Natural killer cell treated with Interleukin-12 subunit alpha and Interleukin-12 subunit beta and Interleukin-15 and Interleukin-18, amount 100 ng/mL, for 72 hours (primary cell): ENCODE measurements around the gene STX16. TPM values are rescaled to one million over a fixed set of nuclear protein-coding genes. Genes with fewer than 3 reads are reported as not detected.

Experiments used
- ATAC-seq, 2 donors: fragments of 150-1000 bp; cut with Tn5 transposase in 1 of 2; sonication (Bioruptor Pico), chemical (Tn5 transposase) in 1 of 2; 2 replicates each; pipeline ENCODE4 v1.10.0; 2021
- DNase-seq: peaks from one replicate; pipeline ENCODE4 v3.0.0; 2022; ENCODE audit warnings: low spot score
- H3K27ac Mint-ChIP-seq, 2 donors: 1 replicate in 1 of 2; 2 replicates in 1 of 2; pipeline ENCODE4 v1.8.0; 2022; ENCODE audit warnings: mixed read lengths in 2 of 2, mild to moderate bottlenecking in 1 of 2, moderate library complexity in 1 of 2
- H3K27me3 Mint-ChIP-seq, 2 donors: 1 replicate in 1 of 2; 2 replicates in 1 of 2; pipeline ENCODE4 v1.8.0; 2022; ENCODE audit warnings: mixed read lengths in 2 of 2
- H3K36me3 Mint-ChIP-seq: one replicate; pipeline ENCODE4 v1.8.0; 2022; ENCODE audit warnings: mixed read lengths
- H3K4me1 Mint-ChIP-seq, 2 donors: 1 replicate in 1 of 2; 2 replicates in 1 of 2; pipeline ENCODE4 v1.8.0; 2022; ENCODE audit warnings: low read depth in 2 of 2, mixed read lengths in 2 of 2, mild to moderate bottlenecking in 1 of 2
- H3K4me3 Mint-ChIP-seq: one replicate; pipeline ENCODE4 v1.8.0; 2022; ENCODE audit warnings: mixed read lengths
- H3K9me3 Mint-ChIP-seq: 2 replicates; pipeline ENCODE4 v1.8.0; 2022; ENCODE audit warnings: mixed read lengths
- total RNA-seq, 2 donors: library from RNA; stranded (reverse); gene quantifications; one replicate each; pipeline ENCODE4 v1.2.3, GENCODE V29; 2022

The STX16 gene
- total RNA-seq, 2 donors from 2014 or later: 92.4 to 92.8 TPM

DNA sequence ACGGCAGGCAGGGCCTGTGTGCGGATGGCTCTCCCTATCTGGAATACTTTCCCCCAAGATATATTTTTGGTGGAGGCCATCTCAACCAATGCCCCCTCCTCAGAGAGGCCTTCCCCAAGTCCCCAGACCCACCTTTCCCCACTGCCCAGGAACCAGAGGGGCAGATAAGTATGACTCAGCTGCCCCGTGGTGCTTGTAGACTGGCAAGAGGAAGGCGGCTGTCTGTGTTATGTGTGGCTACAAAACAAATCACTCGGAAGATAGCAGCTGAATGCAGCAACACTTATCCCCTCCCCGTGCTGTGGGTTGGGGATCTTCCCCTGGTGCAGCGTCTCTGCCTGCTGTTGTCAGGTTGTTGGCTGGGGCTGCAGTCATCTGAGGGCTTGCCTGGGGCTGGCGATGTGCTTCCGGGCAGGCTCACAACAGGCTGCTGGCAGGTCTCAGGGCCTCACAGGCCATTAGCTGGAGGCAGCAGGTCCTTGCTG, 48.6 kb downstream of the STX16 start:
- Mint-ChIP-seq H3K4me3 (no peak overlapping the region), H3K9me3 (no peaks in the 10 kb centered on the region), H3K27ac (peak overlapping the region; percentile 67 to 82), H3K4me1 (peaks cover 8 to 17% of the 10 kb centered on the region in 2 donors), H3K27me3 (no peaks in the 10 kb centered on the region), H3K36me3 (no peaks in the 10 kb centered on the region)
- ATAC-seq (no peak), DNase-seq (no peak)

DNA sequence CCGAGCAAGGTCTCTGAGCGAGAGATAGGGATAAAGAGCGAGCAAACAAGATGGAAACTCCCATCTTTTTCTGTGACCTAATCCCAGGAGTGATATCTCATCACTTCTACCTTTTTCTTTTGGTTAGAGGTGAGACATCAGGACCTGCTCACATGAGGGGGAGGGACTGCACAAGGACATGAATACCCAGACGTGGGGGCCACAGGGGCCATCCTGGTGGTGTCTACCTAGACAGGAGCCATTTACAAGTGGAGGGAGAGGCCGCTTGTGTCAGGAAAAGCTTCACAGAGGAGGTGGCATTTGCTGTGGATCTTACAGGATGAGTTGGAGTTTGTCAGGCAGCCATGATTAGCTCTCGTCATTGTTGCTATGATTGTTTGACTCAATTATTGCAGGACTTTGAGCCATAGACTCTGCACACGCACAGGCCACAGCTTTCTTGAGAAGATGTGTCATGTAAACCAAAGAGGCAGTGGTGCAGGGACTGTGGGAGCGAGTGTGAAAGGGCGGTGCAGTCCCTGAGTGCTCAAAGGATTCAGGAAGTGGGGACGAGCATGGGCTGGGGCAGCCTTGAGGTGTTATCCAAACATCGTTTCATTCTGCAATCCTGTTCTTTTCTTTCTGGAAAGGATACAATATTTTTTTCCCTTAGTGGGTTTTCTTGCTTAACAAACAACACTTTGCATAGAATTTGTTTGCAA, 49.2 kb downstream of the STX16 start:
- DNase-seq (peak; percentile 84), ATAC-seq (peak; percentile 90 to 94)
- H3K9me3 Mint-ChIP-seq: no peaks in the 10 kb centered on the region
- peak overlapping the region; percentile 45 for H3K4me3 Mint-ChIP-seq
- H3K36me3 Mint-ChIP-seq: no peaks in the 10 kb centered on the region
- H3K27ac Mint-ChIP-seq: peak overlapping the region; percentile 67 to 82
- no peaks in the 10 kb centered on the region for H3K27me3 Mint-ChIP-seq
- H3K4me1 Mint-ChIP-seq: peaks cover 8 to 17% of the 10 kb centered on the region in 2 donors

DNA sequence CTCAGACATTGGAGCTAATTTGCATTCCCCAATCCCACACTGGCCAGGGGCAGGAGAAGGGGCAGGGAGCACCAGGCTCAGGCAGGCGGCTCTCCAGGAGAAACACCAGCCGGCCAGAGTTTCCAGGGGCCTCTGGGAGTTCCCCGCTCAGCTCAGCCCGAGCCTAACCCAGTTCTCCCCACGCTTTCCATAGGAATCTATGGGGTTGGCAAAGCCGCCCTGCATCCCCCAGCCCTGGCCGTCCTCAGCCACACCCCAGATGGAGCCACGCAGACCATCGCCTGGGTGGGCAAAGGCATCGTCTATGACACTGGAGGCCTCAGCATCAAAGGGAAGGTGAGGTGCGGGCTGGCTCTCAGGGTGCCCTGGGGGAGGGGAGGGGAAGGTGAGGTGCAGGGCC, 49.7 kb downstream of the STX16 start:
- H3K4me3 Mint-ChIP-seq: no peak overlapping the region
- H3K27me3 Mint-ChIP-seq: no peaks in the 10 kb centered on the region
- ATAC-seq (peak; percentile 7 to 63), DNase-seq (no peak)
- peak overlapping the region; percentile 67 to 82 for H3K27ac Mint-ChIP-seq
- no peaks in the 10 kb centered on the region for H3K36me3 Mint-ChIP-seq
- H3K4me1 Mint-ChIP-seq: peaks cover 8 to 17% of the 10 kb centered on the region in 2 donors
- no peaks in the 10 kb centered on the region for H3K9me3 Mint-ChIP-seq

DNA sequence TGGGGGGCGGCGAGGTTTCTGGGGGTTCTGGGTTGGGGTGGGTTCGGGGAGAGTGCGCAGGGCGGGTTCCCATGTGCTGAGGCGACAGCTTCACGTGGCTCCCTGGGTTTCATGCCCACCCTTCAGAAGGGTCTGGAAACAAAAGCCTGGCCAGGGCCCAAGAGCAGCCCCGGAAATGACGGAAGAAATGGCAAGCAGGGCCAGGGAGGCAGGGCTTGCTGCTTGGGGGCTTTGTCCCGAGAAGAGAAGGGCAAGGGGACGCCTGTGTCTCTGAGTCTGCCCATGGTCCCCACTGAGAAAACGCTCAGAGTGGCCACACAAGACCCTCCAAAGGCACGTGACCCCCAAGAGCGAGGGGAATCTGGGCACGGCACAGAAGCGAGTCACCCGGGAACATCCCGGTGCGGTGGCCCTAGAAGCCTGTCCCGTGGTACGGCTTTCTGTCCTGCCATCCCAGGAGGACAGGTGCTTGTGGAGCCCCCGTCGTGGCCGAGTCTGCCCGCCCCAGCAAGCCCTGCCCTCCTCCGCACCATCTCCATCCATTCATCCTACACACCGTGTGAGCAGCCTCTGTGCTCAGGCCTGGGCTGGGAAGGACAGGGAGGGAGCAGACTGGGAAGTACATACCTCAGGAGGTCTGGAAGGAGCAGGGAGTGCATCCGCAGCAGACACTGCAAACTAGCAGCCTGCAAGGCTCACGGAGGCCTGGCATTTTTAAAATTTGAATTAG, 50.5 kb downstream of the STX16 start:
- no peak overlapping the region for H3K27ac Mint-ChIP-seq

DNA sequence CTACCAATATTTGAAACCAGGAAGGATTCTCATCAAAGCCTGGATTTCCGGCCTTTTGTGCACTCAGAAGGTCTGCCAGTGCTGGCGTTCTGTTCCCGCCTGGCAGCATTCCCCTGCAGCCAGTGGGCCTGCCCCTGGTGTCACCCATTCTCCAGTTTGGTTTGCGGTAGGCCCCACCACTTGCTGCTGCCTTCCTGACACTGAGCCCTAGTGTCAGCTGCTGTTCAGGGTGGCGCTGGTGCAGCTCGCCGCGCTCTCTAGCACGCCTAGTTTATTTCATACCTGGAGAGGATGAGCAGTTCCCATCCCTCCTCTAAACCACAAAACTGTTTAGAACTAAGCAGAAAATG, 51.1 kb downstream of the STX16 start:
- H3K27ac Mint-ChIP-seq: no peak overlapping the region
- no peaks in the 10 kb centered on the region for H3K27me3 Mint-ChIP-seq
- H3K4me1 Mint-ChIP-seq: peaks cover 8 to 17% of the 10 kb centered on the region in 2 donors
- ATAC-seq (no peak), DNase-seq (no peak)
- no peaks in the 10 kb centered on the region for H3K36me3 Mint-ChIP-seq
- no peak overlapping the region for H3K4me3 Mint-ChIP-seq
- no peaks in the 10 kb centered on the region for H3K9me3 Mint-ChIP-seq

More for the DNA sequence above, 50.5 kb downstream of the STX16 start:
- DNase-seq (no peak), ATAC-seq (no peak)
- Mint-ChIP-seq H3K36me3 (no peaks in the 10 kb centered on the region), H3K4me3 (no peak overlapping the region), H3K27me3 (no peaks in the 10 kb centered on the region), H3K4me1 (peaks cover 8 to 17% of the 10 kb centered on the region in 2 donors), H3K9me3 (no peaks in the 10 kb centered on the region)

DNA sequence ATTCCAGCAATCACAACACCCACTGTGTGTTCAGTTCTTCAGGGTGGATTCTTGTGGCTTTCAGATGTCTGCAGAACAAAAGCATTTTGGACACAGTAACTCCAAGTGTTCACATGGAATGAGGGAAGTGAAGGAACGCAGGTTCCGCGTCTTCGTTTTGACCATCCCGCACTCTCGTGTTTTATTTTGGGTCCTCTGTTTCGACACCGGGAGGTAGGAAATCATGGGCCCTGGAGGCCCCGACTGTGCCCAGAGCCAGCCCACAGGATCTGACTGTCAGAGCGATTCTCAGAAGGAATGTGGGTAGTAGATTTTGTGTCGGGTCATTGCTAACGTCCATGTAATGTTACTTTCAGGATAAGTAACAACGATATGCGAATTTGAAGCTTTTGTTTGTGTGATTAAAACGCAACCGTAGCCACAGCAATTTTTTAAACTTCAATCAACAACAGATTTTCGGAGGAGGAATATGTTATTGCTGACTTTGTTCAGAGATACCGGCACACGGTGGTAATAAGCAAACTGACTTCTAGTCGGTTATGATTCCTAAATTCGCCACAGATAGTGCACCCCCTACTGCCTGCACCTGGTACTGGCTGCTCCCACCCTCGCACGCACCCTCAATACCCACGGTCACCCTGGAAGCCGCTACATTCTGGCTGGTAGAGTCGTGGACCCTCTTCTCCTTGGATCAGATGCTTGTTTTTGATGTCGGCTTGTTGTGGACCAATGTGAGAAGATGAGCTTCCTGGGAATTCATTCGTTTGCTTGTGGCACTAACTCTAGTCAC, 52.0 kb downstream of the STX16 start:
- H3K9me3 Mint-ChIP-seq: no peaks in the 10 kb centered on the region
- H3K4me3 Mint-ChIP-seq: no peak overlapping the region
- ATAC-seq (no peak), DNase-seq (no peak)
- no peaks in the 10 kb centered on the region for H3K36me3 Mint-ChIP-seq
- no peaks in the 10 kb centered on the region for H3K27me3 Mint-ChIP-seq
- no peak overlapping the region for H3K27ac Mint-ChIP-seq
- H3K4me1 Mint-ChIP-seq: peaks cover 8 to 14% of the 10 kb centered on the region in 2 donors

DNA sequence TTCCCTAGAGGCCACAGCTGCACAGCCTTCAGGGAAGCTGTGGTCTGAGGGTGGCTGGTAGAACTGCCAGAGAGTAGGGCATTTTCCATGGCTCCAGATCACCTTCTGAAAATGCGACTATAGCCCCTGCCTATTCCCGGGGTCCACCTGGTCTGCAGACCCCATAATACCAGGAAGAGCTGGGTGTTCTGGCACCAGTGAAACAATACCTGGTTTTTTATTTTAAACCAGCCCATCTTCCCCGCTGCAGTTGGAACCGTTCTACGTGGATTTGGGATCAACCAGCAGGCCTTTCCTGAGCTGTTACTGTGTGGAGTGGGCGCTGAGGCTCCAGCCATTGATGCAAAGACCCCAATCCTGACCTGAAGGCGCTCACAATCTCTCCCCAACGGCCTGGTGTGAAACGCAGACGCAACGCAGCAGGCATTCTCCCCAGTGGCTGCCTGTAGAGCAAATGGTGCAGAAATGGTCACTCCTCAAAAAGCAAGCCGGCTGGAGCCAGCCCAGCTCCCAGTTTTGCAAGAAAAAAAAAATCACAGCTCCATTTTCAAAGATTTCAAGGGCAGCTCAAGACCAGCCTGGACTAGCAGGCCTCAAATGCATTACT, 52.8 kb downstream of the STX16 start:
- Mint-ChIP-seq H3K27me3 (no peaks in the 10 kb centered on the region), H3K27ac (no peak overlapping the region), H3K36me3 (no peaks in the 10 kb centered on the region), H3K4me1 (peaks cover 8 to 12% of the 10 kb centered on the region in 2 donors), H3K4me3 (no peak overlapping the region), H3K9me3 (no peaks in the 10 kb centered on the region)
- DNase-seq: no peak
- ATAC-seq: no peak

DNA sequence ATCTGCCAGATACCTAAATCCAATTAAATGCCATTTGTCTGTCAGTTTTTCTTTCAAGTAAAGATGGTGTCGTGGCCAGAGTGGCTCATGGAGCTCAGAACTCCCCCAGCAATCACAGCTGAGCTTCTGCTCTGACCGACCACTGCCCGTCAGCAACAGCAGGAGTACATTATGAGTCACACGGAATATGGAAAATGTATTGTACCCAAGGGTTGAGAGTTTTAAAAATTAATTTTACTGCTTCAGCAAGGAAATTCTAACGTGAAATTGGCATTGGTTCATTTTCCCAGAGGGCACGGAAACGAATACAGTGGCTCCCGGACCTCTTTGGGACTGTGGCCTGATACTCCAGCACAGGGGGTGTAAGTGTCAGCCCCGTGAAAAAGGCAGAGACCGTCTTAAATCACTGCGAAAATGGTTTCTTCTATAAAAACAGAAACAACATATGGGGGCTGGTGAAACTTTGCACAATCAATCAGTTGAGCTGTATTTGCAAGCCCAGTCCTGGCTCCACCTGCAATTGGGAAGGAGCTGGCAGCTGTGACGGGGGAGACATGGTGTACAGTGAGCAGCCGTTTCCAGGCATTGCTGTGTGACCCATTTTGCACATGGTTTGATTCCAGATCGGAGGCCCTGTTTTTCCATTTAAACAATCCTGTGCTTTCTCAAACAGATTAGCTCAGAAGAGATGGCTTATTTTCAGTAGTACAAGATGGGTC, 54.3 kb downstream of the STX16 start:
- Mint-ChIP-seq H3K4me3 (no peak overlapping the region), H3K36me3 (no peaks in the 10 kb centered on the region), H3K9me3 (no peaks in the 10 kb centered on the region), H3K27ac (no peak overlapping the region), H3K4me1 (peaks cover 3 to 6% of the 10 kb centered on the region in 2 donors), H3K27me3 (no peaks in the 10 kb centered on the region)
- DNase-seq (no peak), ATAC-seq (no peak)

DNA sequence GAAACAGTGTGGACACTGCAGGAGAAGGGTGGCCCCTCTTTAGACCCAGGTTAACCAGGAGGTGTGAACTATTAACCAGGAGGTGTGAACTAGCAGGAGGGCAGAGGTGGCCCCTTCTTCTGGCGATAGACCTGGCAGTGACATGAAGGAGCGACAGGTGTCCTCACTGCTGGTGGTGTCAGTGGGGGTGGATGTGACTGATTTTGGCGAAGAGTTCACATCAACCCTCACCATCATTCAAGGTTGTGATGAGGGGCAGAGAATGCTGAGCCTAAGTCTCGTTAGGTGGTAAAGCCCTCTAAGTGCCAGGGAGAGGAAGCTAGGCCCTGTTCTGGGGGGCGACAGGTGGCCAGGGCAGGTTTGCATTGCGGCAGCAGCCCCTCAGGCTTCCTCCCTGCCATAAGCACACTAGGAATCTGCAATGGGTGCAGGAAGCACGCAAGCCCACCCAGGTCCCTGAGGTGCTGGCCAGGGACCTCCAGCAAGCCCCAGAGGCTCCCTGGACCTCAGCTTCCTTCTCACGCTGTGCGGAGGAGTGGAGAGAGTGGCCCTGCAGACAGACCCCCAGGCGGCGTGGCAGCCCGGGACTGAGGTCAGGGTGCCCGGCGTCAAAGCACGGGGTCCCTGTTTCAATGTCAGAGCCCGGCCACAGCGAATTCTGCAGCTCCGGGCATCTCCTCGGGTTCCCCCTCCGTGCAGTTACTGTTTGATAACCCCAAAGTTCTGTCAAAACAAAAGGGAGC, 55.2 kb downstream of the STX16 start:
- Mint-ChIP-seq H3K27me3 (no peaks in the 10 kb centered on the region), H3K9me3 (no peaks in the 10 kb centered on the region), H3K36me3 (no peaks in the 10 kb centered on the region), H3K4me1 (peaks cover 0 to 2% of the 10 kb centered on the region in 2 donors), H3K27ac (no peak overlapping the region), H3K4me3 (no peak overlapping the region)
- ATAC-seq: no peak
- DNase-seq: no peak

DNA sequence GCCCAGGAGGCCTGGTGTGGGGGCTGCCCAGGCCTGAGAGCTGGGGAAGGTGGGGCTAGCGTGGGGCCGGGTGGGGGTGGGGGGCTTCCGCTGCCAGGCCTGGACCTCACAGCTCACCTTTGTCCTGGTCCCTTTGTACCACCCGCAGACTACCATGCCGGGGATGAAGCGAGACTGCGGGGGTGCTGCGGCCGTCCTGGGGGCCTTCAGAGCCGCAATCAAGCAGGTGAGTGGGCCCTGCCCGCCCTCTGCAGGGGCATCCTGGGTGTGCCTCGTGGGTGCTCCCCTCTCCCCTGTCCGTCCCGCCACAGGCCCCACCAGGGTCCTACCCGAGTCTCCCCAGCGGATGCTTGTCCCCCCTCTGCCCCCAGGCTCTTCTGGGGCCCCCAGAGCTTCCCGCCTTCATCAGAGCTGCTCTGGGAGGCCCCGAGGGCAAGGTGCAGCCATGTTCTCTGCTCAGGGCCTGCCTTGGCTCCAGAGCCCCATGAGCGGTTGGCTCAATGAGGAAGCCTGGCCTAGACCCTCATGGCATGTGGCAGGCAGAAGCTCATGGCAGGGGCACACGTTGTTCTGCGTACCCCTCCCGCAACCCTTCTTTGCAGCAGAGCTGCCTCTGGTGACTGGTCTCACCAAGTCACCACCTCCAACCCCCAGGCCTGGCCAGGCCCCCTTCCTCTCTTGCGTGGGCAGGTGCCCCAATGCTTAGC, 56.0 kb downstream of the STX16 start:
- Mint-ChIP-seq H3K9me3 (no peaks in the 10 kb centered on the region), H3K27me3 (no peaks in the 10 kb centered on the region), H3K4me3 (no peak overlapping the region), H3K27ac (no peak overlapping the region), H3K36me3 (no peaks in the 10 kb centered on the region), H3K4me1 (peaks cover 0 to 2% of the 10 kb centered on the region in 2 donors)
- DNase-seq (no peak), ATAC-seq (no peak)

DNA sequence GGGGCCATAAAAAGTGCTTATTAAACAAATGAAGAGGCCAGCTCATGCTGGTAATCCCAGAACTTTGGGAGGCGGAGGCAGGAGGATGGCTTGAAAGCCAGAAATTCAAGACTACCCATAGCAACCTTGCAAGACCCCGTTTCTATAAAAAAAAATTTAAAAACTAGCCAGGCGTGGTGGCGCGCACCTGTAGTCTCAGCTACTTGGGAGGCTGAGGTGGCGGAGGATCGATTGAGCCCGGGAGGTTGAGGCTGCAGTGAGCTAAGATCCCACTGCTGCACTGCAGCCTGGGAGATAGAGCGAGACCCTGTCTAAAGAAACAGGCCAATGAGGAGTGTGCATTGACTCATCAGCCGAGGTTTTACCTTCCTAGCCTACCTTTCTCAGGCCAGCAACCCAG, 56.7 kb downstream of the STX16 start:
- Mint-ChIP-seq H3K9me3 (no peaks in the 10 kb centered on the region), H3K4me1 (no peaks in the 10 kb centered on the region), H3K27ac (no peak overlapping the region), H3K36me3 (no peaks in the 10 kb centered on the region), H3K4me3 (no peak overlapping the region), H3K27me3 (no peaks in the 10 kb centered on the region)
- DNase-seq: no peak
- no peak for ATAC-seq

DNA sequence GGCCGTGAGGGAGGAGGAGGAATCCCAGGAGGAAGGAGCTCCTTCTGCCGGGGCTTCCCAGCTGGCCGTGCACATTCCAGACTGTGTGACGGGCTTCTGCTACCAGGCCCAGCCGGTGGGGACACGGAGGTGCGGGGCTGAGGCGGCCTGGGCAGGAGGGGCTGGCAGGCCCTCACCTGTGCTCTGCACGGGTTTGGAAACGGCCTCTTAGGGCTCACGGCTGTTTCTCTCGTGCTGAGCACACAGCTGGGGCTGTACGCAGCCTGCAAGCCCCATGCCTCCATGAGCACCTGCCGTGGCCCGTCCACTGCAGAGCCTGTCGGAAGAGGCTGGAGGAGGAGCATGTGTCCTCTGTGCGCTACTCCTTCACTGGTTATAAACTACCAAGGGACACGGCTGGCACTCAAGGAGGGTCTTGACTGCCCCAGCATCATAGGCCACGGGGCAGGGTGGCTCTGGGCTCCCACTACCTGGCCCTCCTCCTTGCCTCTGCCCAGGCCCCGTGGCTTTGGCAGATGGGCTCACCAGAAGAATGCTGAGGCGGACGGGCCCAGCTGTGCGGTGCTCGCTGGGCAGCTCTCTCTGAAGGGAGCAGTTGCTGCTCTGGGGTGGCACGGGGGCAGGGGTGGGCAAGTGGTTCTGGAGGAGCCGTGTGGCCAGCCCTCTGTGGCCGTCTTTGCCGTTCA, 57.3 kb downstream of the STX16 start:
- Mint-ChIP-seq H3K27ac (no peak overlapping the region), H3K36me3 (no peaks in the 10 kb centered on the region), H3K27me3 (no peaks in the 10 kb centered on the region), H3K9me3 (no peaks in the 10 kb centered on the region), H3K4me1 (no peaks in the 10 kb centered on the region), H3K4me3 (no peak overlapping the region)
- DNase-seq: no peak
- no peak for ATAC-seq
